HFFc6 (cell line): ENCODE data around the gene LAMA2. TPM values are rescaled to one million over a fixed set of nuclear protein-coding genes. Genes with fewer than 3 reads are reported as not detected.

Experiments
- DNase-seq: peaks from one replicate; pipeline ENCODE4 v3.0.0-alpha.2; 2018
- H3K27ac Mint-ChIP-seq: 2 replicates; pipeline ENCODE4 v1.8.0; 2020; ENCODE audit warnings: mild to moderate bottlenecking, mixed read lengths
- H3K27me3 Mint-ChIP-seq: 2 replicates; pipeline ENCODE4 v1.8.0; 2021; ENCODE audit warnings: mild to moderate bottlenecking, moderate library complexity, mixed read lengths; ENCODE audit not compliant: insufficient read depth
- H3K36me3 Mint-ChIP-seq: 2 replicates; pipeline ENCODE4 v1.8.0; 2021; ENCODE audit warnings: low read depth, mixed read lengths
- H3K4me1 Mint-ChIP-seq: 2 replicates; pipeline ENCODE4 v1.8.0; 2020; ENCODE audit warnings: low read depth, mixed read lengths
- H3K4me3 Mint-ChIP-seq: 2 replicates; pipeline ENCODE4 v1.8.0; 2020; ENCODE audit warnings: mild to moderate bottlenecking, moderate library complexity, mixed read lengths
- H3K9me3 Mint-ChIP-seq: 2 replicates; pipeline ENCODE4 v1.8.0; 2020; ENCODE audit warnings: mild to moderate bottlenecking, mixed read lengths
- total RNA-seq, 6 experiments: library from RNA; stranded (reverse); fragmentation: NEBNext Ultra II Directional; extraction: Animal tissue kit (Norgen Biotek cat#: 25700); gene quantifications; 2 replicates in 1 of 6; 3 replicates in 5 of 6; pipeline ENCODE4 v1.2.3, GENCODE V29; 2021
- TF ChIP-seq, protein P1 (sequence below): fragments of 200-600 bp; sonication (generic); IDR thresholded peaks from 2 replicates; pipeline ENCODE4 v1.5.0; 2021; ENCODE audit warnings: antibody characterized with exemption, mild to moderate bottlenecking

LAMA2 gene
- total RNA-seq, 6 experiments from 2014 or later = 8.2 to 14.3 (median 10.5) TPM

- no peaks in the 10 kb centered on the region for H3K27me3 Mint-ChIP-seq
- TF ChIP-seq, protein P1, sequence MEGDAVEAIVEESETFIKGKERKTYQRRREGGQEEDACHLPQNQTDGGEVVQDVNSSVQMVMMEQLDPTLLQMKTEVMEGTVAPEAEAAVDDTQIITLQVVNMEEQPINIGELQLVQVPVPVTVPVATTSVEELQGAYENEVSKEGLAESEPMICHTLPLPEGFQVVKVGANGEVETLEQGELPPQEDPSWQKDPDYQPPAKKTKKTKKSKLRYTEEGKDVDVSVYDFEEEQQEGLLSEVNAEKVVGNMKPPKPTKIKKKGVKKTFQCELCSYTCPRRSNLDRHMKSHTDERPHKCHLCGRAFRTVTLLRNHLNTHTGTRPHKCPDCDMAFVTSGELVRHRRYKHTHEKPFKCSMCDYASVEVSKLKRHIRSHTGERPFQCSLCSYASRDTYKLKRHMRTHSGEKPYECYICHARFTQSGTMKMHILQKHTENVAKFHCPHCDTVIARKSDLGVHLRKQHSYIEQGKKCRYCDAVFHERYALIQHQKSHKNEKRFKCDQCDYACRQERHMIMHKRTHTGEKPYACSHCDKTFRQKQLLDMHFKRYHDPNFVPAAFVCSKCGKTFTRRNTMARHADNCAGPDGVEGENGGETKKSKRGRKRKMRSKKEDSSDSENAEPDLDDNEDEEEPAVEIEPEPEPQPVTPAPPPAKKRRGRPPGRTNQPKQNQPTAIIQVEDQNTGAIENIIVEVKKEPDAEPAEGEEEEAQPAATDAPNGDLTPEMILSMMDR = no peak
- peaks cover 7% of the 10 kb centered on the region for H3K4me1 Mint-ChIP-seq
- DNase-seq = no peak
- H3K4me3 Mint-ChIP-seq = no peak overlapping the region
- H3K27ac Mint-ChIP-seq = no peak overlapping the region
- no peaks in the 10 kb centered on the region for H3K36me3 Mint-ChIP-seq
- no peaks in the 10 kb centered on the region for H3K9me3 Mint-ChIP-seq
Measured at GRCh38 chr6:129302671-129303070, 419.7 kb downstream of the LAMA2 start.

DNA sequence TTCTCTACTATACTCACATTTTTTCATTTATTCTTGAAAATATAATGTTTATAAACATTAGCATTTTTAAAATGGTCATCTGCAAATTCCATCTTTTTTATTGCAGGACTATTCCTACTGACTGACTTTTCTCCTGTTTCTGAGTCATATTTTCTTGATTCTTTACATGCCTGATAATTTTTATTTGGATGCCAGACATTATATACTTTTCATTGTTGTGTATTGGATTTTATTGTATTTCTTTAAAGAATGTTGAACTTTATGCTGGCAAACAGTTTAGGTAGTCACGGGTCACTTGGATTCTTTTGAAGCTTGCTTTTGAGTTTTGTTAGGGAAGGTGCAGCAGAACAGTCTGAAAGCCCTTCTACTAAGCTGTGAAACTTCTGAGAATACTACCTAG, 423.9 kb downstream of the LAMA2 start:
- no peak for DNase-seq
- H3K4me1 Mint-ChIP-seq = peaks cover 12% of the 10 kb centered on the region
- H3K27ac Mint-ChIP-seq = no peak overlapping the region
- H3K9me3 Mint-ChIP-seq = no peaks in the 10 kb centered on the region
- H3K27me3 Mint-ChIP-seq = no peaks in the 10 kb centered on the region
- peaks cover 7% of the 10 kb centered on the region; the same call in 1 of the 2 replicates for H3K36me3 Mint-ChIP-seq
- TF ChIP-seq, protein P1 = no peak
- H3K4me3 Mint-ChIP-seq = no peak overlapping the region

DNA sequence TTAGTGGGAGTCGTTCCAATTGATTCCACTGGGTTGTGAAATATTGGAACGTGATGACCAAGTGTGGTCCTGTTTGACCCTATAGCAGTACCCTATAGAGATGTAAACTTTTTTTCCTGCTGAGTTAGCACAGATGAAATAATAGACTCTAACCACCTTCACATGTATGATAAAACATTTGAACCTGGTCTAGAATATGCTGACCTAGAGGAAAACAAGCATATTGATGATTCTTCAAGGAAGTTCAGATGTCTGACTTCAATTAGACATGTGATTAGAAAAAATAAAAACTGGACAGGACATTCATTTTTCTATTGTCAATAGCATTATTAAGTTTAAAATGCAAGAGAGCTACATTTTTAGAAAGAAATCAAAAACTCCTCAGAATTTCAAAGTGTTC, 424.9 kb downstream of the LAMA2 start:
- H3K4me3 Mint-ChIP-seq = no peak overlapping the region
- DNase-seq = no peak
- no peaks in the 10 kb centered on the region for H3K9me3 Mint-ChIP-seq
- no peak overlapping the region for H3K27ac Mint-ChIP-seq
- peaks cover 22% of the 10 kb centered on the region for H3K4me1 Mint-ChIP-seq
- H3K27me3 Mint-ChIP-seq = no peaks in the 10 kb centered on the region
- TF ChIP-seq, protein P1 = no peak
- H3K36me3 Mint-ChIP-seq = peaks cover 7% of the 10 kb centered on the region; the same call in 1 of the 2 replicates

- H3K4me1 Mint-ChIP-seq = peaks cover 32% of the 10 kb centered on the region
- TF ChIP-seq, protein P1 = no peak
- no peaks in the 10 kb centered on the region for H3K9me3 Mint-ChIP-seq
- H3K27me3 Mint-ChIP-seq = no peaks in the 10 kb centered on the region
- no peak overlapping the region for H3K4me3 Mint-ChIP-seq
- H3K27ac Mint-ChIP-seq = no peak overlapping the region
- no peak for DNase-seq
- H3K36me3 Mint-ChIP-seq = peaks cover 7% of the 10 kb centered on the region; the same call in 1 of the 2 replicates
Measured at GRCh38 chr6:129309154-129309553, 426.2 kb downstream of the LAMA2 start.

- H3K4me1 Mint-ChIP-seq = peaks cover 29% of the 10 kb centered on the region
- H3K4me3 Mint-ChIP-seq = no peak overlapping the region; the same call in 1 of the 2 replicates
- peak; percentile 73 for DNase-seq
- H3K9me3 Mint-ChIP-seq = no peaks in the 10 kb centered on the region
- H3K27ac Mint-ChIP-seq = peak overlapping the region; percentile 46
- TF ChIP-seq, protein P1 = no peak
- no peaks in the 10 kb centered on the region for H3K27me3 Mint-ChIP-seq
- H3K36me3 Mint-ChIP-seq = peaks cover 7% of the 10 kb centered on the region; the same call in 1 of the 2 replicates
Measured at GRCh38 chr6:129312880-129313279, 429.9 kb downstream of the LAMA2 start.

DNA sequence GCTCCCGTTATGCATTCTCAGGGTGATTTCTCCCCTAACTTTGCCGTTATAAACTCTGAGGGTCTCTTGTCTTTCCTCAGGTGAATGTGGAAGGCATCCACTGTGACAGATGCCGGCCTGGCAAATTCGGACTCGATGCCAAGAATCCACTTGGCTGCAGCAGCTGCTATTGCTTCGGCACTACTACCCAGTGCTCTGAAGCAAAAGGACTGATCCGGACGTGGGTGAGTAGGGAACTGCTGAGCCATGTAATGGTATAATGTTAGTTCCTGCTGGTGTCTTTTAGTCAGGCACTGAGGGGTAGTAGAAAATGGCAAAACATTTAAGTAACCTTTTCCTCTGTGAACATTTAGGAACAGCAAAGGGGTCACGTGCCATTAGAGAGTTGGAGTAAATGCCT, 431.6 kb downstream of the LAMA2 start:
- Mint-ChIP-seq H3K27me3 (no peaks in the 10 kb centered on the region), H3K27ac (no peak overlapping the region), H3K4me3 (no peak overlapping the region), H3K4me1 (peaks cover 38% of the 10 kb centered on the region), H3K9me3 (no peaks in the 10 kb centered on the region), H3K36me3 (peaks cover 7% of the 10 kb centered on the region; the same call in 1 of the 2 replicates)
- TF ChIP-seq, protein P1 = no peak
- DNase-seq = no peak
